A673 (cell line): ENCODE results near the gene KCNK18.

Source experiments
- CTCF ChIP-seq: fragments of 300-800, 200-600 bp; sonication (generic); conservative IDR thresholded peaks from 2 replicates; pipeline ENCODE4 v1.5.1; 2017; ENCODE audit warnings: low read depth, mild to moderate bottlenecking, antibody characterized with exemption, low read length, moderate library complexity, mixed read lengths
- EZH2 ChIP-seq: fragments of 200-600 bp; sonication (generic); IDR thresholded peaks from 2 replicates; pipeline ENCODE4 v1.6.1; 2017; ENCODE audit warnings: borderline replicate concordance, low read depth, mild to moderate bottlenecking, mixed read lengths, antibody characterized with exemption, low read length; ENCODE audit not compliant: poor library complexity, severe bottlenecking

- no peak for TF ChIP-seq CTCF
- TF ChIP-seq EZH2 = no peak
Observed at GRCh38 chr10:117257721-117258120, 60.4 kb downstream of the KCNK18 start.
